Endothelial cell of umbilical vein (primary cell): ENCODE results near the gene KCNMA1. TPM values are rescaled to one million over a fixed set of nuclear protein-coding genes. Genes with fewer than 3 reads are reported as not detected.

ENCODE experiments used
- BruUV-seq: library from RNA; stranded (reverse); fragments of 400-500 nt; replicated peaks from 2 replicates; lab custom pipeline; 2021; lab: Mats Ljungman, UMichigan
- CTCF ChIA-PET: fragments of 300-600, 350-600 bp; sonication (Branson Sonifier 250); formaldehyde crosslinking; loops from one replicate; lab custom pipeline; 2021; ENCODE audit warnings: antibody characterized with exemption, inconsistent platforms; lab: Charles Lee
- POLR2A ChIA-PET: fragments of 300-600, 350-600 bp; sonication (Branson Sonifier 250); formaldehyde crosslinking; loops from one replicate; lab custom pipeline; 2021; ENCODE audit warnings: antibody characterized with exemption, inconsistent platforms; lab: Charles Lee
- DNase-seq: peaks from one replicate; pipeline ENCODE4 v3.0.0-alpha.2; 2011; ENCODE audit warnings: low read depth, low spot score
- FAIRE-seq: peaks from 2 replicates; lab custom pipeline; 2011; peaks lifted over from hg19 to GRCh38; lab: Jason Lieb, UNC
- H2AFZ ChIP-seq: 2 replicates; pipeline ENCODE4 v1.6.0; 2012; ENCODE audit warnings: low read depth, low read length, control low read depth, inconsistent platforms
- H3K27ac ChIP-seq: 2 replicates; pipeline ENCODE4 v1.5.1; 2011; ENCODE audit warnings: low read depth, mild to moderate bottlenecking, control low read depth, low read length, moderate library complexity; ENCODE audit not compliant: insufficient read depth
- H3K27me3 ChIP-seq, 2 experiments: 2 replicates each; pipeline versions ENCODE4 v1.6.0 to v1.6.1; 2011; ENCODE audit warnings: low read length in 2 of 2, mixed read lengths in 1 of 2; ENCODE audit not compliant: control insufficient read depth in 2 of 2, insufficient read depth in 2 of 2
- H3K36me3 ChIP-seq, 2 experiments: 2 replicates in 1 of 2; 3 replicates in 1 of 2; pipeline ENCODE4 v1.5.1; 2011; ENCODE audit warnings: low read length in 2 of 2, mild to moderate bottlenecking in 1 of 2, moderate library complexity in 1 of 2; ENCODE audit not compliant: control insufficient read depth in 2 of 2, insufficient read depth in 2 of 2; ENCODE audit errors: extremely low read depth in 1 of 2
- H3K4me1 ChIP-seq: 3 replicates; pipeline ENCODE4 v1.5.1; 2011; ENCODE audit warnings: mild to moderate bottlenecking, low read length; ENCODE audit not compliant: control insufficient read depth, insufficient read depth; ENCODE audit errors: extremely low read depth
- H3K4me2 ChIP-seq: 2 replicates; pipeline ENCODE4 v1.6.1; 2011; ENCODE audit warnings: low read length, control low read depth, mixed read lengths; ENCODE audit not compliant: insufficient read depth
- H3K4me3 ChIP-seq, 3 experiments: fragments of 200-600 bp in 1 of 3; sonication (generic), shearing (Covaris generic) in 1 of 3; replicated peaks in 1 of 3; 2 replicates each; pipeline ENCODE4 v1.5.1; 2011 to 2016; ENCODE audit warnings: control low read depth in 3 of 3, low read length in 3 of 3, mild to moderate bottlenecking in 2 of 3, inconsistent platforms in 1 of 3, low read depth in 1 of 3, moderate library complexity in 1 of 3; ENCODE audit not compliant: insufficient read depth in 1 of 3
- H3K79me2 ChIP-seq: 2 replicates; pipeline ENCODE4 v1.6.0; 2012; ENCODE audit warnings: low read length, inconsistent platforms; ENCODE audit not compliant: control insufficient read depth, insufficient read depth
- H3K9ac ChIP-seq: replicated peaks from 2 replicates; pipeline ENCODE3; 2011; ENCODE audit warnings: low read length, control low read depth; ENCODE audit not compliant: insufficient read depth; ENCODE audit errors: extremely low read depth
- H3K9me1 ChIP-seq: replicated peaks from 3 replicates; pipeline ENCODE4 v1.6.0; 2011; ENCODE audit warnings: mild to moderate bottlenecking, low read length; ENCODE audit not compliant: control insufficient read depth, insufficient read depth; ENCODE audit errors: extremely low read depth
- H3K9me3 ChIP-seq: replicated peaks from 2 replicates; pipeline ENCODE4 v1.5.1; 2012; ENCODE audit warnings: low read length, inconsistent platforms; ENCODE audit not compliant: control insufficient read depth, insufficient read depth
- H4K20me1 ChIP-seq: replicated peaks from 2 replicates; pipeline ENCODE3; 2011; ENCODE audit warnings: mild to moderate bottlenecking, low read length; ENCODE audit not compliant: control insufficient read depth, insufficient read depth; ENCODE audit errors: extremely low read depth
- CTCF ChIP-seq, 2 donors: IDR thresholded peaks; 1 replicate in 1 of 2; 2 replicates in 1 of 2; pipeline ENCODE4 v1.5.1; 2011; ENCODE audit warnings: low read length in 2 of 2, mild to moderate bottlenecking in 2 of 2, moderate library complexity in 2 of 2, control low read depth in 1 of 2, inconsistent platforms in 1 of 2, low read depth in 1 of 2; ENCODE audit not compliant: insufficient read depth in 1 of 2; ENCODE audit errors: extremely low read depth in 1 of 2
- EZH2 ChIP-seq: IDR thresholded peaks from 2 replicates; pipeline ENCODE4 v1.6.1; 2012; ENCODE audit warnings: borderline replicate concordance, low read depth, mild to moderate bottlenecking, moderate library complexity, low read length, inconsistent platforms; ENCODE audit not compliant: severe bottlenecking
- FOS ChIP-seq: IDR thresholded peaks from 2 replicates; pipeline ENCODE4 v1.6.1; 2011; ENCODE audit warnings: mild to moderate bottlenecking, low read length, moderate library complexity, borderline replicate concordance; ENCODE audit not compliant: insufficient read depth
- GATA2 ChIP-seq: IDR thresholded peaks from 2 replicates; pipeline ENCODE4 v1.7.0; 2011; ENCODE audit warnings: low read depth, mild to moderate bottlenecking, moderate library complexity, mixed read lengths, low read length; ENCODE audit not compliant: insufficient read length, insufficient read depth
- JUN ChIP-seq: IDR thresholded peaks from 2 replicates; pipeline ENCODE4 v1.6.1; 2011; ENCODE audit warnings: borderline replicate concordance, low read depth; ENCODE audit not compliant: insufficient read length, insufficient read depth
- MAX ChIP-seq: IDR thresholded peaks from 2 replicates; pipeline ENCODE4 v1.6.1; 2011; ENCODE audit not compliant: insufficient read depth, insufficient read length
- MYC ChIP-seq: IDR thresholded peaks from one replicate; pipeline ENCODE4 v1.6.1; 2011; ENCODE audit warnings: mild to moderate bottlenecking, low read depth, low read length
- POLR2A ChIP-seq: IDR thresholded peaks from 2 replicates; pipeline ENCODE4 v1.6.1; 2012; ENCODE audit warnings: low read depth, mild to moderate bottlenecking, control low read depth, low read length
- POLR2AphosphoS5 ChIP-seq: IDR thresholded peaks from 2 replicates; pipeline ENCODE4 v1.6.1; 2012; ENCODE audit warnings: low read depth, mild to moderate bottlenecking, control low read depth, low read length, moderate library complexity; ENCODE audit not compliant: insufficient read depth
- dilution Hi-C: fragments of 300-500 bp; cut with MboI; formaldehyde crosslinking; loops from one replicate; pipeline ENCODE4 v1.15.0; 2019; ENCODE audit warnings: low sequenced_read_pairs; ENCODE audit not compliant: extremely low pct_ligation_motif_present
- intact Hi-C: fragments of 100-400 bp; cut with micrococcal nuclease; formaldehyde crosslinking; loops from one replicate; pipeline ENCODE4 v1.10.0; 2022
- polyA plus RNA-seq, 4 experiments: library from polyadenylated mRNA; depleted of rRNA in 3 of 4; stranded (reverse) in 3 of 4; unstranded in 1 of 4; fragments of >200 nt; gene quantifications; 2 replicates each; pipeline versions ENCODE4 v1.2.1 to v1.2.3, GENCODE V29; 2011 to 2012; ENCODE audit warnings: missing spikeins in 1 of 4
- total RNA-seq: library from RNA; stranded (reverse); gene quantifications from 2 replicates; pipeline ENCODE4 v1.2.3, GENCODE V29; 2021

The KCNMA1 gene
- total and polyA plus RNA-seq, 2 donors (not counting 3 experiments of a cell fraction or from before 2014, with no cell fraction given) = 0.10 to 0.82 TPM

GRCh38 chr10:77043420-77043763 is 594.2 kb downstream of the KCNMA1 start:
- DNase-seq = no peak
- TF ChIP-seq JUN (no peak), MYC (no peak)
- no peaks in the 10 kb centered on the region for H3K79me2 ChIP-seq
- H3K9me3 ChIP-seq = no peaks in the 10 kb centered on the region
- no peak overlapping the region for H3K4me2 ChIP-seq
- no peak for FAIRE-seq
- intact Hi-C loops (no loop called here), dilution Hi-C loops (no loop called here)
- H3K4me1 ChIP-seq = peaks cover 6% of the 10 kb centered on the region
- H3K36me3 ChIP-seq = no peaks in the 10 kb centered on the region
- no peaks in the 10 kb centered on the region for H4K20me1 ChIP-seq
- H3K9me1 ChIP-seq = no peaks in the 10 kb centered on the region
- peaks cover 0 to 3% of the 10 kb centered on the region in 2 experiments for H3K27me3 ChIP-seq
- BruUV-seq = no TSS peak
- POLR2A ChIA-PET = no interaction called here
- no peak overlapping the region for H3K4me3 ChIP-seq
- H3K27ac ChIP-seq = no peak overlapping the region
- no peak overlapping the region for H3K9ac ChIP-seq
- CTCF ChIA-PET = no interaction called here
- no peak overlapping the region for H2AFZ ChIP-seq

- intact Hi-C loops = no loop called here
Observed at GRCh38 chr10:77042706-77043419, 594.7 kb downstream of the KCNMA1 start.

More at GRCh38 chr10:77042706-77043419, 594.7 kb downstream of the KCNMA1 start:
- no peaks in the 10 kb centered on the region for H4K20me1 ChIP-seq
- H3K36me3 ChIP-seq = no peaks in the 10 kb centered on the region
- no peak overlapping the region for H2AFZ ChIP-seq
- H3K27ac ChIP-seq = no peak overlapping the region
- CTCF ChIA-PET = interaction anchor here (1.5 kb wide), 1 partner anchor 35 kb away, joined by 4 read pairs; no protein-coding TSS in a partner anchor
- no peak for DNase-seq
- peaks cover 0 to 3% of the 10 kb centered on the region in 2 experiments for H3K27me3 ChIP-seq
- H3K4me2 ChIP-seq = no peak overlapping the region
- no peak for TF ChIP-seq CTCF (IDR thresholded peaks at IDR 0.05; ENCODE audit: extremely low read depth in 1 of 2, insufficient read depth in 1 of 2, low read depth in 1 of 2, low read length in 2 of 2)
- no peak for TF ChIP-seq GATA2
- TF ChIP-seq MAX = no peak
- TF ChIP-seq FOS = no peak
- no peak for TF ChIP-seq MYC
- TF ChIP-seq EZH2 = no peak
- TF ChIP-seq POLR2A = no peak
- no peak for TF ChIP-seq POLR2AphosphoS5
- TF ChIP-seq JUN = no peak
- BruUV-seq = no TSS peak
- H3K9me1 ChIP-seq = no peaks in the 10 kb centered on the region
- peaks cover 6% of the 10 kb centered on the region for H3K4me1 ChIP-seq
- dilution Hi-C loops = no loop called here
- POLR2A ChIA-PET = no interaction called here
- no peak overlapping the region for H3K9ac ChIP-seq
- no peak overlapping the region for H3K4me3 ChIP-seq
- FAIRE-seq = no peak
- no peaks in the 10 kb centered on the region for H3K9me3 ChIP-seq
- no peaks in the 10 kb centered on the region for H3K79me2 ChIP-seq
